ENCODE data around the gene SLC35E3. TPM values are rescaled to one million over a fixed set of nuclear protein-coding genes. Genes with fewer than 3 reads are reported as not detected.
"Not testable (repeated sequence)": the region's sequence is repeated elsewhere in the genome, so short reads cannot be mapped to it uniquely, and the experiment has no call there.

The SLC35E3 gene
- total RNA-seq, 1 donor from 2014 or later, result 3.8 TPM

DNA sequence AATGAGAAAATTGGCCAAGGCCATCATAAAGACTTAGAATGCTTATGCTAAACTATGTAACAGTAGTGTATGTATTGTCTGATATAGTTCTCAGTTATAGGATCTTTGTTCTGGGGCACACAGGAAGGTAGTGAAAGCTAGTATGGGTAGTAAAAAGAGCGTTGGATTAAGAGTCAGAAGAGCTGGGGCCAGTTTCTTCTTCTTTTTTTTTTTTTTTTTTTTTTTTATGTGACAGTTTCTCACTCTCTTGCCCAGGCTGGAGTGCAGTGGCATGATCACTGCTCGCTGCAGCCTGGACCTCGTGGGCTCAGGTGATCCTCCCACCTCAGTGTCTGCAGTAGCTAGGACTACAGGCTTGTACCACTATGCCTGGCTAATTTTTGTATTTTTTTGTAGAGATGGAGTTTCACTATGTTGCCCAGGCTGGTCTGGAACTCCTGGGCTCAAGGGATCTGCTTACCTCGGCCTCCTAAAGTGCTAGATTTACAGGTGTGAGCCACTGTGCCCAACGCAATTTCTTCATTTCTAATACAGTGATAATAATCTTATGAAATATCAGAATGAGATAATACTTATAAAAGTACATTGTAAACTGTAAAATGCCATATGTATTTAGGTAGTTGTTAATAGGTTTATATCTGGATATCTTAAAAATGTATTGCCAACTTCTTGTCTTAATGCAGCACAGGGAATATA lies 69.4 kb downstream of the SLC35E3 start:
- TF ChIP-seq, protein P1, sequence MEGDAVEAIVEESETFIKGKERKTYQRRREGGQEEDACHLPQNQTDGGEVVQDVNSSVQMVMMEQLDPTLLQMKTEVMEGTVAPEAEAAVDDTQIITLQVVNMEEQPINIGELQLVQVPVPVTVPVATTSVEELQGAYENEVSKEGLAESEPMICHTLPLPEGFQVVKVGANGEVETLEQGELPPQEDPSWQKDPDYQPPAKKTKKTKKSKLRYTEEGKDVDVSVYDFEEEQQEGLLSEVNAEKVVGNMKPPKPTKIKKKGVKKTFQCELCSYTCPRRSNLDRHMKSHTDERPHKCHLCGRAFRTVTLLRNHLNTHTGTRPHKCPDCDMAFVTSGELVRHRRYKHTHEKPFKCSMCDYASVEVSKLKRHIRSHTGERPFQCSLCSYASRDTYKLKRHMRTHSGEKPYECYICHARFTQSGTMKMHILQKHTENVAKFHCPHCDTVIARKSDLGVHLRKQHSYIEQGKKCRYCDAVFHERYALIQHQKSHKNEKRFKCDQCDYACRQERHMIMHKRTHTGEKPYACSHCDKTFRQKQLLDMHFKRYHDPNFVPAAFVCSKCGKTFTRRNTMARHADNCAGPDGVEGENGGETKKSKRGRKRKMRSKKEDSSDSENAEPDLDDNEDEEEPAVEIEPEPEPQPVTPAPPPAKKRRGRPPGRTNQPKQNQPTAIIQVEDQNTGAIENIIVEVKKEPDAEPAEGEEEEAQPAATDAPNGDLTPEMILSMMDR (conservative IDR thresholded peaks at IDR 0.05; ENCODE audit: low read depth, low read length), result no peak
- no peak overlapping the region for H3K4me3 ChIP-seq (ENCODE audit: low read depth, low read length)
- no peak for DNase-seq (ENCODE audit: low read depth)

DNA sequence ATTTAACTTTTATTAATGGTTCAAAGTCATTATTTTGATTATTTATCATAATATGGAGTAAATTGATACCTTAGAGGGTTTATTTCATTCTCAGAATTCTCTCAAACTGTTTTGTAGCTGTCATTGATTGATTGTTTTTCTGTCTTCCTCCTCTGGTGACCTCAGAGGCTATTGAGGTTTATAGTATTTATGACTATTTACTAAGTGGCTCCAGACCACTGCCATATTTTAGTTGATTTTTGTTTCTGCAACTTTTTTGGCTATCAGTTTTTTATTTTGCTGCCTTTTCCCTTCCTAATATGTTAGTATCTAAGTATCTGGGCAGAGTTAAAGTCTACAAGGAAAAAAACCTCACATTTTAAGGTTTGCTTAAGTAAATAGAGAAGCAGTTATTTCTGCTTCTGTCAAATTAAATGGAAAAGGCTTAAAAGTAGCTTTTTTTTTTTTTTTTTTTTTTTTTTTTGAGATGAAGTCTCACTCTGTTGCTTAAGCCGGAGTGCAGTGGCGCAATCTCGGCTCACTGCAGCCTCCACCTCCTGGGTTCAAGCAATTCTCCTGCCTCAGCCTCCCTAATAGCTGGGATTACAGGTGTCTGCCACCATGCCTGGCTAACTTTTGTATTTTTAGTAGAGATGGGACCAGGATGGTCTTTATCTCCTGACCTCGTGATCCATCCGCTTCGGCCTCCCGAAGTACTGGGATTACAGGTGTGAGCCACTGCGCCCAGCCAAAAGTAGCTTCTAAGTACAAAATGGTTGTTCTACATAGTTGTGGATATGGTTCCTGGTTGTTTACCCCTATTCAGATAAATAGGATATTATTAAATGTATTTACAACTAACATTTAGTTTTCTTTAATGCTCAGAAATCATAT lies 70.2 kb downstream of the SLC35E3 start:
- no peak overlapping the region for H3K4me3 ChIP-seq (ENCODE audit: low read depth, low read length)
- DNase-seq (ENCODE audit: low read depth), result no peak
- TF ChIP-seq, protein P1 (conservative IDR thresholded peaks at IDR 0.05; ENCODE audit: low read depth, low read length), result no peak

DNA sequence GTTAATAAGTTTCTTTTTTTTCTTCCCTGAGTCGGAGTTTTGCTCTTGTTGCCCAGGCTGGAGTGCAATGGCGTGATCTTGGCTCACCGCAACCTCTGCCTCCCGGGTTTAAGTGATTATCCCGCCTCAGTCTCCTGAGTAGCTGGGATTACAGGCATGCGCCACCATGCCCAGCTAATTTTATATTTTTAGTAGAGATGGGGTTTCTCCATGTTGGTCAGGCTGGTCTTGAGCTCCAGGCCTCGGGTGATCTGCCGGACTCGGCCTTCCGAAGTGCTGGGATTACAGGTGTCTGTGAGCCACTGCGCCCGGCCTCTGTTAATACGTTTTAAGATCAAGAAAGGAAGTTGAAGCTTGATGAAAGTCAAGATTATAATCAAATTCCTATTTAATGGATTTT lies 73.5 kb downstream of the SLC35E3 start:
- H3K4me3 ChIP-seq (ENCODE audit: low read depth, low read length); DNase-seq (ENCODE audit: low read depth): not testable (repeated sequence)

DNA sequence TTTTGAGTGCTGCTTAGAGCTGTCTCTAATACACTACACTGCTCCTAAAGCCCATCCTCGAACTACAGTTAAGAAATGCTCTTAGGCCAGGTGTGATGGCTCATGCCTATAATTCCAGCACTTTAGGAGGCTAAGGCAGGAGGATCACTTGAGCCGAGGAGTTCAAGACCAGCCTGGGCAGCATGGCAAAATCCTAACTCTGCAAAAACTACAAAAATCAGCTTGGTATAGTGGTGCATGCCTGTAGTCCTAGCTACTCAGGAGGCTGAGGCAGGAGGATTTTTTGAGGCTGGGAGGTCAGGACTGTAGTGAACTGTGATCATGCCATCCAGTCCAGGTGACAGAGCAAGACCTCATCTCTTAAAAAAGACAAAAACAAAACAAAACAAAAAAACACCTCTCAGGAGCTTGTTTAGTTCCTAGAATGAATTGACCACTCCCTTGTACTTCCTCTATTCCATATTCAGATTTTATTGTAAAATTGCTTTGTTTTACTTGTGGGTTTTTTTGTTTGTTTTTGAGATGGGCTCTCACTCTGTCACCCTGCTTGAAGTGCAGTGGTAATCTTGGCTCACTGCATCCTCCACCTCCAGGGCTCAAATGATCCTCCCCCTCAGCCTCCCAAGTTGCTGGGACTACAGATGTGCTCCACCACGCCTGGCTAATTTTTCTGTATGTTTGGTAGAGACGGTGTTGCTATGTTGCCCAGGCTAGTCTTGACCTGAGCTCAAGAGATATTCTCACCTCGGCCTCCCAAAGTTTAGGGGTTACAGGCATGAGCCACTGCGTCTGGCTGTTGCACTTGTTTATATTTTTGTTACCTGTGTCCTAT lies 75.6 kb downstream of the SLC35E3 start:
- H3K4me3 ChIP-seq (ENCODE audit: low read depth, low read length), result no peak overlapping the region
- no peak for DNase-seq (ENCODE audit: low read depth)
- TF ChIP-seq, protein P1 (conservative IDR thresholded peaks at IDR 0.05; ENCODE audit: low read depth, low read length), result no peak

DNA sequence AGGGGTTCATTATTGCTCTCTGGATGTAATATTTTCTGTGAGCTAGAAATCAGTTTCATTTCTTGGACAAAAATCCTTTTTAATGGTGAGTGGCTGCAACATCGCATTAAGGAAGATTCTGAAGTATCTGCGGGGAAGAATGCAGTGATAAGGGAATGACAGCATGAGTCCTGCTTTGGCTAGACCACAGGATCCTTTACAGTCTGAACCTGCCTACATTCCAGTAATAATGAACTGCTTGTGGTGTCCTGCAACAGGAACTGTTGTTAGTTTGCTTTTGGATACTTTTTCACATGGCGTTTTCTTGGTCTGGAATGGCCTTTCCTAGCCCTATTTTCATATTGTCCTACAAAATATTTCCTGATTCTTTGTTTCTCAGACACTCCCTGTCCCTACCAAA lies 77.7 kb downstream of the SLC35E3 start:
- TF ChIP-seq, protein P1 (conservative IDR thresholded peaks at IDR 0.05; ENCODE audit: low read depth, low read length), result no peak
- H3K4me3 ChIP-seq (ENCODE audit: low read depth, low read length), result no peak overlapping the region
- DNase-seq (ENCODE audit: low read depth), result no peak

DNA sequence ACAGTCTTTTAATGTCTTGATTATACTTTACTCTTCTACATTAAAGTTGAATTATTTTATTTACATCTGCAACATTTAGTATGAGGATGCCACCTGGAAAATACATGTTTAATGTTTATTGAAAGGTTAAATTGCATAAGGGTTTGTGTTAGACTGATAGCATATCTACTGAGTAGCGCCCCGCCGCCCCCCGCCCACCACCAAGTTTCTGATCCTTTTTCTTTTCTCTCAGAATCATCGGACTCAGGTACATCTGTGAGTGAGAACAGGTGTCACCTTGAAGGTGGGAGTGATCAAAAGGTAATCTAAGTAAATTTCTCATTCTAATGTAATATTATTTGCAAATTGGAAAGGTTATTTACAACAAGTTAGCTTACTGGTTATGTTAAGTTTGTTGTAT lies 78.2 kb downstream of the SLC35E3 start:
- TF ChIP-seq, protein P1 (conservative IDR thresholded peaks at IDR 0.05; ENCODE audit: low read depth, low read length), result no peak
- no peak for DNase-seq (ENCODE audit: low read depth)

More for the DNA sequence above, 78.2 kb downstream of the SLC35E3 start:
- H3K4me3 ChIP-seq (ENCODE audit: low read depth, low read length), result no peak overlapping the region

Data from epithelial cell of proximal tubule (primary cell).